ENCODE measurements around the gene ARL2. TPM values are rescaled to one million over a fixed set of nuclear protein-coding genes. Genes with fewer than 3 reads are reported as not detected.

Gene ARL2
- total and polyA plus RNA-seq, 2 donors (not counting 3 experiments of a cell fraction or from before 2014, with no cell fraction given): 109 to 259 TPM

GRCh38 chr11:64974124-64974523 is 39.8 kb upstream of the ARL2 start:
- Histone ChIP-seq H3K27ac (ENCODE audit: insufficient read depth, low read depth, low read length) (no peak overlapping the region), H3K4me1 (ENCODE audit: control insufficient read depth, extremely low read depth, insufficient read depth, low read length) (peaks cover 15% of the 10 kb centered on the region), H3K9me1 (replicated peaks; ENCODE audit: control insufficient read depth, extremely low read depth, insufficient read depth, low read length) (no peaks in the 10 kb centered on the region), H3K9me3 (replicated peaks; ENCODE audit: control insufficient read depth, insufficient read depth, low read length) (no peaks in the 10 kb centered on the region), H3K9ac (replicated peaks; ENCODE audit: extremely low read depth, insufficient read depth, low read length) (no peak overlapping the region), H3K4me3 (replicated peaks in 1 of 3; ENCODE audit: insufficient read depth in 1 of 3, low read depth in 1 of 3, low read length in 3 of 3) (no peak overlapping the region), H3K36me3 (ENCODE audit: control insufficient read depth in 2 of 2, extremely low read depth in 1 of 2, insufficient read depth in 2 of 2, low read length in 2 of 2) (no peaks in the 10 kb centered on the region), H3K27me3 (ENCODE audit: control insufficient read depth in 2 of 2, insufficient read depth in 2 of 2, low read length in 2 of 2) (no peaks in the 10 kb centered on the region), H2AFZ (ENCODE audit: low read depth, low read length) (no peak overlapping the region), H3K4me2 (ENCODE audit: insufficient read depth, low read length) (no peak overlapping the region), H3K79me2 (ENCODE audit: control insufficient read depth, insufficient read depth, low read length) (no peaks in the 10 kb centered on the region), H4K20me1 (replicated peaks; ENCODE audit: control insufficient read depth, extremely low read depth, insufficient read depth, low read length) (no peaks in the 10 kb centered on the region)
- TF ChIP-seq CTCF (IDR thresholded peaks at IDR 0.05; ENCODE audit: extremely low read depth in 1 of 2, insufficient read depth in 1 of 2, low read depth in 1 of 2, low read length in 2 of 2): no peak
- no peak for TF ChIP-seq JUN (IDR thresholded peaks at IDR 0.05; ENCODE audit: borderline replicate concordance, insufficient read depth, insufficient read length, low read depth)
- no peak for TF ChIP-seq GATA2 (IDR thresholded peaks at IDR 0.05; ENCODE audit: insufficient read depth, insufficient read length, low read depth, low read length)
- DNase-seq (ENCODE audit: low read depth, low spot score) (no peak), FAIRE-seq (no peak)
- dilution Hi-C loops (cut with MboI; ENCODE audit: extremely low pct_ligation_motif_present, low sequenced_read_pairs) (no loop called here), intact Hi-C loops (cut with micrococcal nuclease) (loop anchor here (5.0 kb wide), 1 partner anchor 57 kb away; the partner anchor contains the start of gene ATG2A)
- ChIA-PET CTCF (interaction anchor here (1.0 kb wide), 1 partner anchor 23 kb away, joined by 3 read pairs; the partner anchor contains the start of gene BATF2), POLR2A (no interaction called here)
- no TSS peak for BruUV-seq (replicated peaks)

GRCh38 chr11:64976651-64977050 is 37.3 kb upstream of the ARL2 start:
- no peaks in the 10 kb centered on the region for H3K36me3 ChIP-seq (ENCODE audit: control insufficient read depth in 2 of 2, extremely low read depth in 1 of 2, insufficient read depth in 2 of 2, low read length in 2 of 2)
- dilution Hi-C loops (cut with MboI; ENCODE audit: extremely low pct_ligation_motif_present, low sequenced_read_pairs): no loop called here
- no peaks in the 10 kb centered on the region for H4K20me1 ChIP-seq (replicated peaks; ENCODE audit: control insufficient read depth, extremely low read depth, insufficient read depth, low read length)
- FAIRE-seq (no peak), DNase-seq (ENCODE audit: low read depth, low spot score) (no peak)
- no peaks in the 10 kb centered on the region for H3K9me3 ChIP-seq (replicated peaks; ENCODE audit: control insufficient read depth, insufficient read depth, low read length)
- H3K27ac ChIP-seq (ENCODE audit: insufficient read depth, low read depth, low read length): no peak overlapping the region
- POLR2A ChIA-PET: interaction anchor here (0.6 kb wide), 1 partner anchor 1662 kb away, joined by 4 read pairs; no protein-coding TSS in a partner anchor
- H3K79me2 ChIP-seq (ENCODE audit: control insufficient read depth, insufficient read depth, low read length): no peaks in the 10 kb centered on the region
- H3K4me2 ChIP-seq (ENCODE audit: insufficient read depth, low read length): no peak overlapping the region
- intact Hi-C loops (cut with micrococcal nuclease): no loop called here
- H2AFZ ChIP-seq (ENCODE audit: low read depth, low read length): no peak overlapping the region
- TF ChIP-seq MYC (IDR thresholded peaks at IDR 0.05; ENCODE audit: low read depth, low read length): no peak
- TF ChIP-seq JUN (IDR thresholded peaks at IDR 0.05; ENCODE audit: borderline replicate concordance, insufficient read depth, insufficient read length, low read depth): no peak
- no peak for TF ChIP-seq POLR2A (IDR thresholded peaks at IDR 0.05; ENCODE audit: low read depth, low read length)
- no peak for TF ChIP-seq GATA2 (IDR thresholded peaks at IDR 0.05; ENCODE audit: insufficient read depth, insufficient read length, low read depth, low read length)
- no peak for TF ChIP-seq EZH2 (IDR thresholded peaks at IDR 0.05; ENCODE audit: borderline replicate concordance, low read depth, low read length, severe bottlenecking)
- TF ChIP-seq CTCF (IDR thresholded peaks at IDR 0.05; ENCODE audit: extremely low read depth in 1 of 2, insufficient read depth in 1 of 2, low read depth in 1 of 2, low read length in 2 of 2): no peak
- TF ChIP-seq, protein P1, sequence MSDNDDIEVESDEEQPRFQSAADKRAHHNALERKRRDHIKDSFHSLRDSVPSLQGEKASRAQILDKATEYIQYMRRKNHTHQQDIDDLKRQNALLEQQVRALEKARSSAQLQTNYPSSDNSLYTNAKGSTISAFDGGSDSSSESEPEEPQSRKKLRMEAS (IDR thresholded peaks at IDR 0.05; ENCODE audit: insufficient read depth, insufficient read length): no peak
- no peak for TF ChIP-seq FOS (IDR thresholded peaks at IDR 0.05; ENCODE audit: borderline replicate concordance, insufficient read depth, low read length)
- no peak for TF ChIP-seq POLR2AphosphoS5 (IDR thresholded peaks at IDR 0.05; ENCODE audit: insufficient read depth, low read depth, low read length)
- peaks cover 3% of the 10 kb centered on the region for H3K4me1 ChIP-seq (ENCODE audit: control insufficient read depth, extremely low read depth, insufficient read depth, low read length)
- no peak overlapping the region for H3K4me3 ChIP-seq (replicated peaks in 1 of 3; ENCODE audit: insufficient read depth in 1 of 3, low read depth in 1 of 3, low read length in 3 of 3)
- H3K9ac ChIP-seq (replicated peaks; ENCODE audit: extremely low read depth, insufficient read depth, low read length): no peak overlapping the region
- no peaks in the 10 kb centered on the region for H3K27me3 ChIP-seq (ENCODE audit: control insufficient read depth in 2 of 2, insufficient read depth in 2 of 2, low read length in 2 of 2)
- no TSS peak for BruUV-seq (replicated peaks)
- no peaks in the 10 kb centered on the region for H3K9me1 ChIP-seq (replicated peaks; ENCODE audit: control insufficient read depth, extremely low read depth, insufficient read depth, low read length)
- CTCF ChIA-PET: no interaction called here
